CD4-positive, alpha-beta T cell (primary cell): ENCODE data around the gene SLC27A4. TPM values are rescaled to one million over a fixed set of nuclear protein-coding genes. Genes with fewer than 3 reads are reported as not detected.

Source experiments
- ATAC-seq: fragments of 200-7000 bp; cut with Tn5 transposase; one replicate; pipeline ENCODE4 v1.10.0; 2022; ENCODE audit warnings: mild to moderate bottlenecking; ENCODE audit not compliant: poor library complexity
- CTCF ChIA-PET: fragments of 350-600 bp; sonication (Branson Sonifier 250); formaldehyde crosslinking; loops from one replicate; lab custom pipeline; 2021; ENCODE audit warnings: antibody characterized with exemption, inconsistent platforms; lab: Charles Lee
- POLR2A ChIA-PET: fragments of 350-600 bp; sonication (Branson Sonifier 250); formaldehyde crosslinking; loops from one replicate; lab custom pipeline; 2021; ENCODE audit warnings: antibody characterized with exemption, inconsistent platforms; lab: Charles Lee
- DNase-seq, 14 experiments: peaks; one replicate each; pipeline ENCODE4 v3.0.0-alpha.2; 2013 to 2020; ENCODE audit warnings: mixed read lengths in 2 of 14
- H3K27ac ChIP-seq, 2 donors: one replicate each; pipeline versions ENCODE4 v1.5.1 to v1.7.0; 2013; ENCODE audit warnings: low read length in 2 of 2, low read depth in 1 of 2, mild to moderate bottlenecking in 1 of 2
- H3K27me3 ChIP-seq, 2 experiments: 1 replicate in 1 of 2; 2 replicates in 1 of 2; pipeline versions ENCODE4 v1.6.1 to v1.7.0; 2013; ENCODE audit warnings: low read length in 2 of 2, control low read depth in 1 of 2, mild to moderate bottlenecking in 1 of 2, moderate library complexity in 1 of 2; ENCODE audit not compliant: insufficient read depth in 2 of 2, control insufficient read depth in 1 of 2
- H3K36me3 ChIP-seq: one replicate; pipeline ENCODE4 v1.6.1; 2013; ENCODE audit warnings: low read length, control low read depth; ENCODE audit not compliant: insufficient read depth
- H3K4me1 ChIP-seq: one replicate; pipeline ENCODE4 v1.6.1; 2013; ENCODE audit warnings: low read length, control low read depth; ENCODE audit not compliant: insufficient read depth
- H3K4me3 ChIP-seq: one replicate; pipeline ENCODE4 v1.5.1; 2013; ENCODE audit warnings: mild to moderate bottlenecking, low read length, moderate library complexity
- H3K9me3 ChIP-seq, 2 experiments: 1 replicate in 1 of 2; 2 replicates in 1 of 2; pipeline versions ENCODE4 v1.6.1 to v1.7.0; 2013; ENCODE audit warnings: low read length in 2 of 2, mild to moderate bottlenecking in 2 of 2, control low read depth in 1 of 2, moderate library complexity in 1 of 2; ENCODE audit not compliant: control insufficient read depth in 1 of 2, insufficient read depth in 1 of 2
- H3K27ac Mint-ChIP-seq: one replicate; pipeline ENCODE4 v1.8.0; 2020; ENCODE audit warnings: mixed read lengths
- H3K27me3 Mint-ChIP-seq: one replicate; pipeline ENCODE4 v1.8.0; 2021; ENCODE audit warnings: mixed read lengths
- H3K36me3 Mint-ChIP-seq: one replicate; pipeline ENCODE4 v1.8.0; 2021; ENCODE audit warnings: low read depth, mixed read lengths
- H3K4me1 Mint-ChIP-seq: one replicate; pipeline ENCODE4 v1.8.0; 2021; ENCODE audit warnings: low read depth, mixed read lengths
- H3K4me3 Mint-ChIP-seq: one replicate; pipeline ENCODE4 v1.8.0; 2020; ENCODE audit warnings: mild to moderate bottlenecking, mixed read lengths
- H3K9me3 Mint-ChIP-seq: one replicate; pipeline ENCODE4 v1.8.0; 2020; ENCODE audit warnings: mixed read lengths
- intact Hi-C, 2 experiments: fragments of 100-400 bp; cut with DNase I in 1 of 2; cut with micrococcal nuclease in 1 of 2; formaldehyde crosslinking; loops; one replicate each; pipeline versions ENCODE4 v1.15.1 to v1.9.0; 2023 to 2025; cut with DNase I, micrococcal nuclease
- total RNA-seq, 174 experiments: library from RNA in 2 of 174; stranded (reverse) in 2 of 174; gene quantifications; one replicate each; pipeline ENCODE4 v1.2.3 and lab custom pipeline; 2021 to 2026
- TF ChIP-seq, protein P1 (sequence below): fragments of 200-600 bp; IDR thresholded peaks from one replicate; pipeline ENCODE4 v1.8.0; 2022; ENCODE audit warnings: antibody characterized with exemption, mild to moderate bottlenecking

Gene SLC27A4
- total RNA-seq, 2 experiments from 2014 or later = 2.2 to 3.1 TPM

DNA sequence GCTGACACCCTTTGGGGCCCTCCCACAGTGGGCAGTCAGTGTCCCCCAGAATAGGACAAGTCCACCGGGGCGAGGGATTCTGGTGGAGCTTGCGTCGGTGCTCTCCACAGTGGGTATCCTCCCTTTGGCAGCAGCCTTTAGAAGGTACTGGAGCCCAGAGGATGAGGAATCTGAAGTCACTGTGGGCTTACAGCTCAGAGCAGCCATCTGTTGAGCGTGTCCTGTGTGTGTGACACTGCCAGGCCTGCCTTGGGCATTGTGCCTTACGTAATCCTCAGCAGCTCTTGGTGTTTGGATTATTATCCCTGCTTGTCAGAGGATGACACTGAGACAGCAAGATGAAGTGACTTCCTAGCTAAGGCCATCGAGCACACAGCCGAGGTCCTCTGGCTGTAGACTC lies 43.5 kb downstream of the SLC27A4 start:
- H3K4me1 Mint-ChIP-seq = no peaks in the 10 kb centered on the region
- H3K36me3 ChIP-seq = peaks cover 81% of the 10 kb centered on the region
- H3K4me3 ChIP-seq = no peak overlapping the region
- no peaks in the 10 kb centered on the region for H3K4me1 ChIP-seq
- intact Hi-C loops = no loop called here
- ChIA-PET CTCF (no interaction called here), POLR2A (no interaction called here)
- H3K27ac ChIP-seq = no peak overlapping the region
- no peak overlapping the region for H3K27ac Mint-ChIP-seq
- H3K27me3 Mint-ChIP-seq = no peaks in the 10 kb centered on the region
- H3K27me3 ChIP-seq = no peaks in the 10 kb centered on the region
- no peaks in the 10 kb centered on the region for H3K9me3 ChIP-seq
- H3K9me3 Mint-ChIP-seq = no peaks in the 10 kb centered on the region
- H3K4me3 Mint-ChIP-seq = no peak overlapping the region
- H3K36me3 Mint-ChIP-seq = peaks cover 62% of the 10 kb centered on the region
- ATAC-seq (no peak), DNase-seq (no peak)
- TF ChIP-seq, protein P1, sequence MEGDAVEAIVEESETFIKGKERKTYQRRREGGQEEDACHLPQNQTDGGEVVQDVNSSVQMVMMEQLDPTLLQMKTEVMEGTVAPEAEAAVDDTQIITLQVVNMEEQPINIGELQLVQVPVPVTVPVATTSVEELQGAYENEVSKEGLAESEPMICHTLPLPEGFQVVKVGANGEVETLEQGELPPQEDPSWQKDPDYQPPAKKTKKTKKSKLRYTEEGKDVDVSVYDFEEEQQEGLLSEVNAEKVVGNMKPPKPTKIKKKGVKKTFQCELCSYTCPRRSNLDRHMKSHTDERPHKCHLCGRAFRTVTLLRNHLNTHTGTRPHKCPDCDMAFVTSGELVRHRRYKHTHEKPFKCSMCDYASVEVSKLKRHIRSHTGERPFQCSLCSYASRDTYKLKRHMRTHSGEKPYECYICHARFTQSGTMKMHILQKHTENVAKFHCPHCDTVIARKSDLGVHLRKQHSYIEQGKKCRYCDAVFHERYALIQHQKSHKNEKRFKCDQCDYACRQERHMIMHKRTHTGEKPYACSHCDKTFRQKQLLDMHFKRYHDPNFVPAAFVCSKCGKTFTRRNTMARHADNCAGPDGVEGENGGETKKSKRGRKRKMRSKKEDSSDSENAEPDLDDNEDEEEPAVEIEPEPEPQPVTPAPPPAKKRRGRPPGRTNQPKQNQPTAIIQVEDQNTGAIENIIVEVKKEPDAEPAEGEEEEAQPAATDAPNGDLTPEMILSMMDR = no peak

DNA sequence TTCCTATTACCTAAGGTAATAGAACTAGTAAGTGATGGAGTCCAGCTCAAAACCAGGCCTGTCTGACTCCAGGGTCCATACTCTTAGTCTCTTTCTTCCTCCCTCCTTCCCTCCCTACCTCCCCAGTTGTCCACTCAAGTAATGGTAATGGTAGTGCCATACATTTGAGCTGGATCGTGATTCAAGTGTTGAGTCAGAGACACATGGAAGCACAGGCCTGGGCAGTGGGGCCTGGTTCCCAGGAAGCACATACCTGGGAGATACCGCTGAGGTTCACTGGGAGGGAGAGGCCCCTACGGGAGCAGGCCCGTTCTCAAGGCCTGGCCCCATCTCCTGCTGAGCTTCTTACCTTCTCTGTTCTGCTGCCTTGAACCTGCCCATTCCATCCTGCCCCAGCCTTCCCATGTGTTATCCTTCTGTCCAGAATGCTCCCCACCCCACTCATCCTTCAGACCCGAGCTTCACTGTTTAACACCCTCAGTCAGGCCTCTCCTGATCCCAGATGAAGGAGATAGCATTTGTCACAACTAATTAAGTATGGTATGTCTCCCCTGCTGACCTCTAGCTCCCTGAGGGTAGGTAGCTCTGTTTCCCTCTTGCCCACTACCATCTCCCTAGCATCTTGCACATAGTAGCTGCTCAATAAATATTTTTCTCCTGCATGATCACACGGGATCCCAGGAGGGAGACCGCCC lies 44.6 kb downstream of the SLC27A4 start:
- H3K36me3 ChIP-seq = peaks cover 82% of the 10 kb centered on the region

DNA sequence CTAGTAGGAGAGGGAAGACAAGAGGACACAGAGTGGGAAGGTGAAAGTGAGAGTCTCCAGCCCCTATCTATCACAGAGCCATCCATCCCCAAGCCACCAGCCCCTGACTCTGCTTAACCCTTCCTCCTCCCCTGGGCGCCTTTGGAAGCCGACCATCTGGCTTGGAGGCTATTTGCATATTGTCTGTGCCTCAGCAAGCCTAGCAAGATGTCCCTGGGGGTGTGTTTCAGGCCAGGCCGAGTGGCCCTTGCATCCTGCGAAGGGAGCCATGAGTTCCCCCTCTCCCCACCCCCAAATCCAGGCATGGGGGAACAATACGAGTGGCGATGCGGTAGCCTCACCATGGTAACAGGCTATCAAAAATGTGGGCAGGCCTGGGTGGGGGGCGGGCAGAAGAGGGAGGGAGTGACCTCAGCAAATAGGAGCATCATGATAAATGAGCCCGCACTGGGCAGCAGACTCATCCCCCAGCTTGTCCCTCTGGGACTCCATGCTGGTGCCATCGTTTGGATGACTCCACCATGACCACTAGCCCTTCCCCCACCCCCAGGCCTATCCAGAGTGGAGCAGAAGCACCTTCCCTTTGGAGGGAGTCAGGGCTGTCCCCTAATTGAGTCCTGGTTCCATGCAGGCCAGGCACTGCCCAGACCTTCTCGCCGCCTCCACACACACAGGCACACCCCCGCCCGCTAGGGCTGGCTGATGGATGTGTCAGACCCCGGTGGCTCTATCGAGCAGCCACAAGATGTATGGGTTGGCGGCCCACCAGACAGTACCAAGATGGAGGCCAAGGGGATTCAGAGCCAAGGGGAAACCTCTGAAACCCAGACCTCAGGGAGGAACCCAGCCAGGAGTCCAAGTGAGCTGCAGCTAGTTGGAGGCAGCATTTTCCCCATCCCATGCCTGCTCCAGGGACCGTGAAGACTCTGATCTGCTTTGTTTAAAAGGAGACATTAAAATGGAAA lies 45.5 kb downstream of the SLC27A4 start:
- Mint-ChIP-seq H3K9me3 (no peaks in the 10 kb centered on the region), H3K36me3 (peaks cover 62% of the 10 kb centered on the region), H3K27ac (no peak overlapping the region), H3K4me1 (no peaks in the 10 kb centered on the region), H3K27me3 (no peaks in the 10 kb centered on the region), H3K4me3 (no peak overlapping the region)
- Histone ChIP-seq H3K9me3 (no peaks in the 10 kb centered on the region), H3K27me3 (no peaks in the 10 kb centered on the region), H3K36me3 (peaks cover 86% of the 10 kb centered on the region), H3K4me3 (no peak overlapping the region), H3K27ac (no peak overlapping the region), H3K4me1 (no peaks in the 10 kb centered on the region)
- ChIA-PET POLR2A (no interaction called here), CTCF (no interaction called here)
- intact Hi-C loops = no loop called here
- no peak for ATAC-seq
- TF ChIP-seq, protein P1 = no peak
- no peak for DNase-seq

More for the DNA sequence above, 44.6 kb downstream of the SLC27A4 start:
- H3K9me3 ChIP-seq = no peaks in the 10 kb centered on the region
- no peak for DNase-seq
- H3K4me3 ChIP-seq = no peak overlapping the region
- intact Hi-C loops = no loop called here
- H3K4me1 ChIP-seq = no peaks in the 10 kb centered on the region
- Mint-ChIP-seq H3K4me1 (no peaks in the 10 kb centered on the region), H3K27ac (no peak overlapping the region), H3K9me3 (no peaks in the 10 kb centered on the region), H3K27me3 (no peaks in the 10 kb centered on the region), H3K36me3 (peaks cover 66% of the 10 kb centered on the region), H3K4me3 (no peak overlapping the region)
- ChIA-PET POLR2A (no interaction called here), CTCF (no interaction called here)
- no peaks in the 10 kb centered on the region for H3K27me3 ChIP-seq
- TF ChIP-seq, protein P1 = no peak
- no peak for ATAC-seq
- H3K27ac ChIP-seq = no peak overlapping the region
